Smooth muscle cell of the pulmonary artery (primary cell): ENCODE data around the gene RNF26. TPM values are rescaled to one million over a fixed set of nuclear protein-coding genes. Genes with fewer than 3 reads are reported as not detected.

ENCODE experiments used
- total RNA-seq: library from RNA; depleted of rRNA; stranded (reverse); fragments of >200 nt; gene quantifications from 2 replicates; pipeline ENCODE4 v1.2.3, GENCODE V29; 2014

Gene RNF26
- 15.2 and 15.6 TPM in 2 replicates for total RNA-seq

DNA sequence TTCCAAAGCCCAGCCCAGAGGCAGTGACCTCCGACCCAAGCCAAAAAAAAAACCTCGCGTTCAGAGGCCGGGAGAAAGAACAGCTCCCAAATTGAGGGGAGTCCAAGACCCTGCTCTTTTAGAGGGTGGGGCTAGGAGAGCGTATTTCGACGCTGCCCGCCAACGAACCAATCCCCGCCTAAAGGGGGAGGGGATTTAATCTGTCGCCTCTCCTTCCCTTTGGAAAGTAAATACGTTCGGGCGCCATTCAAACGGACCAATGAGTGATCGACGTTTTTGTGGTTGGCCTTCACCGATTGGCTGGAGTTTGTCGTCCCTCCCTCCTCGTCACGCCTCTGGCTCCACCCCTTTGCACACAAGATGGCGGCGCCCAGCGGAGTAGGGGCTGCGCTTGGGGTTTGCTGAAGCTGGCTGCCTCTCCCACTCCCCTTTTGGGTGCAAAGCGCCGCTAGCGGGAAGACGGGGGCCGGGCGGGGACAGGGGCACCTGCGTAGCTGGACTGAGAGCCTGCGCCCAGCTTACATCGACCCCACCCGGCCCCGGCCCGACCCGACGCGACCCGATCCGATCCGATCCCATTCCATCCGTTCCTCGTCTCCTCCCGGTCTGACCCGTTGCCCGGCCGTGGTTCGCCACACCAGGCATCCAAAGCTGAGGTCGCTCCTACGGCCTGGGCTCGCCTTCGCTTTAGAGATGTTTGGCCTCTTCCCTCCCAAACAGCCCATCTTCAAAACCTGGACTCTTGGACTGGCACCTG lies at the start of gene RNF26:
Gene RNF26 (plus strand): TSS at position 354 of the 757 bp plus-strand sequence. CDS start 596 bp downstream, outside the sequence.

GRCh38 chr11:119316729-119317591 lies 17.4 kb upstream of the RNF26 start, which contains the start of gene MCAM:
Gene MCAM, minus strand, starts transcription at chr11:119317130. Its CDS starts 29 bp downstream, at chr11:119317101.

DNA sequence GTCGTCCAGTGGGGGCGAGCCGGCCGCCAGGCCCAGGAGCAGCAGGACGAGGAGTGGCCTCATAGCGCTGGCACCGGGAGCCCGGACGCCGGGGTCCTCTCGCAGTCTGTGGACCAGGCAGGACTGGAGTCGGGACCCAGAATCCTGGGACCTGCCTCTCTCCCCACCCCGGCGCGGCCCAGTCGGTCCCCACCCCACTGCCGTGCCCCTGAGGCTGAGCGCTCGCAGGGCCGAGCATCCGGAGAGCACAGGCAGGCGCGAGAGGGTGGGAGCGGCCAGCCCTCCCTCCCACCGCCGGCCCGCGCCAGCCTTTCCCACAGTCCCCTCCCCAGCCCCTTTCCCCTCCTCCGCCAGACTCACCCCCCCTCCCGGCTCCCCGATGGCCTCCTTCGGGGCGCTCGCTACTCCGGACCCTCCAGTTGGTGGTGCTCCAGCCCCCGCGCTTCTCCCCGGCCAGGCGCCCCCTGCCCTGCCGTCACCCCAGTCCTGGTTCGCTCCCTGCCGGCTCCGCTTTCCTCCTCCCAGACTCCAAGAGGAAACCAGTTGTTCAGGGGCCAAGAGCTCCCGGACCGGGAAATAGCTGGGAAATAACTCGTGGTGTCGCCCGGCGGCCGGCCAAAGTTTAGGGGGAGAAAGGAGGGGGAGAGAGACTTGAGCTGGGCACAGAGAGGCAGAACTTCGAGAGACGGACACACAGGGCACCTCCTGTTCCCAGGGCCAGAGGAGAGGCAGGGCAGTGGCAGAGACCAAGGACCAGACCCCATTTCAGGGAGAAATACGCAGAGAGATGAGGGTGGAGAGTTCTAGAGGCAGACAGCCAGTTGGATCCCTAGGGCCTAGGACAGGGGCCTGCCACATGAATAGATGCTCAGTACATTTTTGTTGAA lies 6.3 kb downstream of the RNF26 start, which contains the start of gene C1QTNF5:
Gene C1QTNF5 (minus strand): TSS at position 549 of the 887 bp plus-strand sequence. CDS start 486 bp downstream, at position 63.

DNA sequence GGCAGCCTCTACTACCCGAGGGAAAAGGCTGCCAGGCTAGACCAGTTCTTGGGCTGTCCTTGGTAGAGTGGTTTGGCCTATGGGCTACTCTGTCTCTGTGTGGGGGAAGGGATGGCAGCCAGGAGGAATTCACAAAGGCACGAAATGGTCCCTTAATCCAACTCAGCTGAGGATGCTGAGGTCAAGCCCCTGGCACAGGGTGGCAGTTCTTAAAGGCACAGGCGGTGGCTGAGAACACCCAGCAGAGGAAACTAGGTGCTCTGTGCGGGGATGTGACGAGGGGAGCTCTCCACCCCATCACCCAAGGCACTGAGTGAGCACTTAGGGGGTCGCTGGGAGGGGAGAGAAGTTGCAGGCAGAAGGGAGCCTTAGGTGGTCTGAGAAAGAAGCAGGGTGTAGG lies 12.3 kb downstream of the RNF26 start, which contains the start of gene MFRP:
Gene MFRP (minus strand): TSS at position 101 of the 400 bp plus-strand sequence. CDS start 192 bp downstream, outside the sequence.

GRCh38 chr11:119381181-119381988 lies 47.1 kb downstream of the RNF26 start, which contains the start of gene USP2:
Gene USP2, minus strand, starts transcription at chr11:119381690. Its CDS starts 8,210 bp downstream, at chr11:119373480.

Other genes with a start within 250 kb of the RNF26 start
- 7.7 and 12.6 TPM in 2 replicates for gene HMBS, start 249.6 kb upstream of the RNF26 start, total RNA-seq
- gene DPAGT1, start 232.7 kb upstream of the RNF26 start, total RNA-seq, result 37.1 and 42.5 TPM in 2 replicates
- gene C2CD2L, start 227.2 kb upstream of the RNF26 start, total RNA-seq, result 4.1 and 8.5 TPM in 2 replicates
- gene HINFP, start 212.9 kb upstream of the RNF26 start, total RNA-seq, result 17.1 and 21.2 TPM in 2 replicates
- gene ABCG4, start 185.5 kb upstream of the RNF26 start, total RNA-seq, result 0.40 and 1.0 TPM in 2 replicates
- gene NLRX1, start 165.8 kb upstream of the RNF26 start, total RNA-seq, result 23.8 and 29.7 TPM in 2 replicates
- gene NHERF4, start 149.1 kb upstream of the RNF26 start, total RNA-seq, result not detected in 2 replicates
- 11.9 and 16.2 TPM in 2 replicates for gene CBL, start 128.2 kb upstream of the RNF26 start, total RNA-seq
- 46.1 and 72.5 TPM in 2 replicates for gene MCAM, start 17.4 kb upstream of the RNF26 start, total RNA-seq
- 15.8 and 24.9 TPM in 2 replicates for gene C1QTNF5, start 6.4 kb downstream of the RNF26 start, total RNA-seq
- not detected in 2 replicates for gene MFRP, start 12.2 kb downstream of the RNF26 start, total RNA-seq
- 0.33 TPM in 2 replicates for gene USP2, start 47.2 kb downstream of the RNF26 start, total RNA-seq
- gene THY1, start 88.6 kb downstream of the RNF26 start, total RNA-seq, result 89.7 and 92.0 TPM in 2 replicates